Measurements from ENCODE around the gene RPS19.
A peak's percentile ranks its signal among the peaks of the same experiment; 100 is the strongest.

The RPS19 gene

DNA sequence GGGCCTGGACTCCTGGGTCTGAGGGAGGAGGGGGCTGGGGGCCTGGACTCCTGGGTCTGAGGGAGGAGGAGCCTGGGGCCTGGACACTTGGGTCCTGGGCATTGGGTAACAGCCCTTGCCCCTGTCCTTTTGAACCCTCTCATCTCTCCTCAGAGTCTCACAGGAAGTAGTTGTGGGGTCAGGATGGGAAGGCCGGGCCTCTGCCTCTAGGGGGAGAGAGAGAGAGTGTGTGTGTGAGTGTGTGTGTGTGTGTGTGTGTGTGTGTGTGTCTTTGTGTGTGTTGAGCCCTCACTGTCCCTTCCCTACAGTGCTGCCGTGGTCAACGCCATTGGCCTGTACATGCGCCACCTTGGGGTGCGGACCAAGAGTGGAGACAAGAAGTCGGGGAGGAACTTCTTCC, 33.8 kb downstream of the RPS19 start:
- no peak for FAIRE-seq
- no peak for DNase-seq (ENCODE audit: insufficient read length, low spot score)
- no peak for TF ChIP-seq CTCF (IDR thresholded peaks at IDR 0.05; ENCODE audit: insufficient read depth, missing control alignments)

DNA sequence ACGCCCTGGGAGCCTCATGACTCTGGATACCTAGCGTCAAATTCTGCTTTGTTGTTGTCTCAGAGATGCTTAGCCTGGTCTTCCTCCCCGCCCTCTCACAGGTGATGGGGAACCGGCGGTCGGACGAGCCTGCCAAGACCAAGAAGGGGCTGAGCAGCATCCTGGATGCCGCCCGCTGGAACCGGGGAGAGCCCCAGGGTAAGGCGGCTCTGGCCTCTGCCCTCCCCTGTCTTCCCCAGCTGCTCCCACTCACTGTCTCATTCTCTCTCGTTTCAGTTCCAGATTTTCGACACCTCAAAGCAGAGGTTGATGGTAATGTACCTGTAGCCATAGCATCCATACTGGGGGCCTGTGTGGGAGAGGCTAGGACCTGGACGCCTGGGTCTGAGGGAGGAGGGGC, 34.3 kb downstream of the RPS19 start:
- no peak for TF ChIP-seq CTCF (IDR thresholded peaks at IDR 0.05; ENCODE audit: insufficient read depth, missing control alignments)
- DNase-seq (ENCODE audit: insufficient read length, low spot score), result no peak
- no peak for FAIRE-seq

DNA sequence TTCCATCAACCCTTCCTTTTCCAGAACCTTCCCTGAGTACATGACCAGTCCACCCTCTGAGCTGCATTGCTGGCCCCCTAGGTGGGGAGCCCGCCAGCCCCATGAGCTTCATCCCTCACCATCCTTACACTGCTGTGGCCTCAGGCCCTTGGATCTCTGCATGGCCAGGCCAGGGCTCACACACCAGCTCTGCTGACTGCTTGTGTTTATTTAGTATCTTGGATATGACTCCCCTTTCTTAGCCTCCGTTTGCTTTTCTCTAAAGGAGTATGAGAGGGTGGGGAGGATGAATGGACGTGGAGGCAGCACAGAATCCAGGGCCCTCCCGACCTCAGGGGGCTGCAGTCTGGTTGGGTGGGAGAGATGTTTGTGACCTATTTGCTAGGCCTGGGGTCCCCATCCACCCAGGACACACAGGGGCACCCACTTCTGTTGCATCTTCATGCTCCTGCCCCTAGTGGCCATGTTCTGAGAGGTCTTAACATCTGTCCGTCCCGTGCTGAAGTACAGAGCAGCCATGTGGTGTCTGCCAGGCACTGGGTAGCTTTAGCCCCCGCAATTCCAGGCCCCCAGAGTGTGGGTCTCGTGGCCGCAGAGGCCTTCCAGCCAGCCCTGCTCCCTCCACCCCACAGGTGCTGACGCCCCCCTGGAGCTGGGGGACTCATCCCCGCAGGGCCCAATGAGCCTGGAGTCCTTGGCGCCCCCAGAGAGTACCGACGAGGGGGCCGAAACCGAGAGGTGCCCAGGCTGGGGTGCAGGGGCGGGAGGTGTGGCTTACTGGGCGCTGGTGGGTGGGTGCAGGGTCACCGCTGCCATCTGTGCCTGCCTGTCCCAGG, 35.9 kb downstream of the RPS19 start:
- DNase-seq (ENCODE audit: insufficient read length, low spot score), result no peak
- TF ChIP-seq CTCF (IDR thresholded peaks at IDR 0.05; ENCODE audit: insufficient read depth, missing control alignments), result peak; percentile 8
- no peak for FAIRE-seq

GRCh38 chr19:41896581-41896942, 36.5 kb downstream of the RPS19 start:
- no peak for FAIRE-seq
- no peak for TF ChIP-seq CTCF (IDR thresholded peaks at IDR 0.05; ENCODE audit: insufficient read depth, missing control alignments)
- DNase-seq (ENCODE audit: insufficient read length, low spot score), result no peak

DNA sequence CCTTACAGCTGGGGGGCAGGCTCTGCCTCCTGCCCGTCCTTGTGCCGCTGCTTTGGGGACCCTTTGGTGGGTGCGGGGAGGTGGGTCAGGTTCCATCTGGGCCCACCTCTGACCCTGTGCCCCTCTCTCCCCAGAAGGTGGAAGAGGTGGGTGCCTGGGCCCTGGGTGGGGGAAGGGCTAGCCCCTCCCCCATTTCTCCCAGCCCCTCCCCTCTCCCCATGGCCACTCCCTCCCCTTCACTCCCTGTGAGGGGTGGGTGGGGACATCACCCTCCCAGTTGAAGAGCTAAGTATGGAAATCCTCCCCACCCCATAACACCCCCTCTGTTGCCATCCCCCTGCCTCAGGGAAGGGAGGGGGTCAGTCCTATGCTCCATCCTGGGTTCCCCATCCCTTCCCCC, 37.1 kb downstream of the RPS19 start:
- FAIRE-seq, result no peak
- no peak for TF ChIP-seq CTCF (IDR thresholded peaks at IDR 0.05; ENCODE audit: insufficient read depth, missing control alignments)
- no peak for DNase-seq (ENCODE audit: insufficient read length, low spot score)

DNA sequence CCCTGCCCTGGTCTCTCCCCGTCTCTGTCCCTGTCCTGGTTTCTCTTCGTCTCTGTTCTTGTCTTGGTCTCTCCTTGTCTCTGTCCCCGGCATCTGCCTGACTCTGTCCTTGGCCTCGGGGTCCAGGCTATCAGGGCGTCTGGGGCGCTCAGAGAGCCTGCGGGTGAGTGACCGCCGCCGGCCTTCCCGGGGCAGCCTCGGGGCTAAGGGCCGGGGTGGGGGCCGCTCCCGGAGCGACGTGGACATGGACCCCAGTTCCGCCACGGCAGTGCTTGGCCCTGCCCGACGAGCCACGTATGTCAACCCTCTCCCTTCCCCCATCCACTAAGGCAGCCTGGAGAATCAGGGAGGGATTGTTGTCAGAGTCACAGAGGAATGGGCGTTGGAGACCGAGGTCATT, 37.8 kb downstream of the RPS19 start:
- no peak for FAIRE-seq
- no peak for TF ChIP-seq CTCF (IDR thresholded peaks at IDR 0.05; ENCODE audit: insufficient read depth, missing control alignments)

DNA sequence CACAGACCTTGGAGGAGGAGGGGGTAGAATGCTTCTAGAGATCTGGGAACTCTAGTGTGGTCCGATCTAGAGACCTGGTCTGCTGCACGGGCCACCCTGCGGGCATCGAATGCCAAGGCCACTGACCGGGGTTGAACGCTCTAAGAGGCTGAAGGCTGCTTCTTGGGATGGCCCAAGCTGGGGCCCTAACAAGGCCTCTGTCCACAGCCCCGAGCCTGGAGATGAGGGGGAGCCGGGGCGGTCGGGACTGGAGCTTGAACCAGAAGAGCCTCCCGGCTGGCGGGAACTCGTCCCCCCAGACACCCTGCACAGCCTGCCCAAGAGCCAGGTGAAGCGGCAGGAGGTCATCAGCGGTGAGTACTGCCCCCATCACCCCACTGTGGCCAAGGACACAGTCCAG, 38.2 kb downstream of the RPS19 start:
- DNase-seq (ENCODE audit: insufficient read length, low spot score), result no peak
- no peak for TF ChIP-seq CTCF (IDR thresholded peaks at IDR 0.05; ENCODE audit: insufficient read depth, missing control alignments)
- FAIRE-seq, result no peak

More for the DNA sequence above, 37.8 kb downstream of the RPS19 start:
- DNase-seq (ENCODE audit: insufficient read length, low spot score), result no peak

All from D721Med (cell line).